C4-2B (cell line): ENCODE results near the gene THAP7.

Source experiments
- ZFX ChIP-seq: fragments of 450-650 bp; IDR thresholded peaks from 2 replicates; pipeline ENCODE4 v1.6.1; 2017
- TF ChIP-seq, protein P1 (sequence below): fragments of 450-650 bp; conservative IDR thresholded peaks from 2 replicates; pipeline ENCODE4 v1.5.1; 2017; ENCODE audit warnings: mild to moderate bottlenecking

GRCh38 chr22:20959578-20960461 is 42.1 kb downstream of the THAP7 start:
- TF ChIP-seq, protein P1, sequence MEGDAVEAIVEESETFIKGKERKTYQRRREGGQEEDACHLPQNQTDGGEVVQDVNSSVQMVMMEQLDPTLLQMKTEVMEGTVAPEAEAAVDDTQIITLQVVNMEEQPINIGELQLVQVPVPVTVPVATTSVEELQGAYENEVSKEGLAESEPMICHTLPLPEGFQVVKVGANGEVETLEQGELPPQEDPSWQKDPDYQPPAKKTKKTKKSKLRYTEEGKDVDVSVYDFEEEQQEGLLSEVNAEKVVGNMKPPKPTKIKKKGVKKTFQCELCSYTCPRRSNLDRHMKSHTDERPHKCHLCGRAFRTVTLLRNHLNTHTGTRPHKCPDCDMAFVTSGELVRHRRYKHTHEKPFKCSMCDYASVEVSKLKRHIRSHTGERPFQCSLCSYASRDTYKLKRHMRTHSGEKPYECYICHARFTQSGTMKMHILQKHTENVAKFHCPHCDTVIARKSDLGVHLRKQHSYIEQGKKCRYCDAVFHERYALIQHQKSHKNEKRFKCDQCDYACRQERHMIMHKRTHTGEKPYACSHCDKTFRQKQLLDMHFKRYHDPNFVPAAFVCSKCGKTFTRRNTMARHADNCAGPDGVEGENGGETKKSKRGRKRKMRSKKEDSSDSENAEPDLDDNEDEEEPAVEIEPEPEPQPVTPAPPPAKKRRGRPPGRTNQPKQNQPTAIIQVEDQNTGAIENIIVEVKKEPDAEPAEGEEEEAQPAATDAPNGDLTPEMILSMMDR: no peak
- TF ChIP-seq ZFX: no peak
